MM.1S (cell line): ENCODE results near the gene ROCK1.

Experiments used
- DNase-seq: peaks from one replicate; pipeline ENCODE4 v3.0.0-alpha.2; 2015
- H2AFZ ChIP-seq: fragments of 300-600 bp; sonication (generic); 2 replicates; pipeline ENCODE4 v1.6.0; 2016; ENCODE audit warnings: antibody characterized with exemption, low read length
- H3F3A ChIP-seq: fragments of 300-600 bp; sonication (generic); 2 replicates; pipeline ENCODE4 v1.6.1; 2016; ENCODE audit warnings: mild to moderate bottlenecking, antibody characterized with exemption, low read length, moderate library complexity, mixed read lengths; ENCODE audit not compliant: insufficient read depth
- H3K27ac ChIP-seq: fragments of 300-600 bp; sonication (generic); 2 replicates; pipeline ENCODE4 v1.5.1; 2016; ENCODE audit warnings: mild to moderate bottlenecking, low read length
- H3K27me3 ChIP-seq: fragments of 300-600 bp; sonication (generic); replicated peaks from 2 replicates; pipeline ENCODE4 v1.6.0; 2016; ENCODE audit warnings: low read length; ENCODE audit not compliant: insufficient read depth
- H3K36me3 ChIP-seq: fragments of 300-600 bp; sonication (generic); replicated peaks from 2 replicates; pipeline ENCODE4 v1.6.1; 2016; ENCODE audit warnings: mild to moderate bottlenecking, low read length, mixed read lengths; ENCODE audit not compliant: insufficient read depth
- H3K4me1 ChIP-seq: fragments of 300-600 bp; sonication (generic); 2 replicates; pipeline ENCODE4 v1.6.1; 2016; ENCODE audit warnings: low read length, mixed read lengths
- H3K4me2 ChIP-seq: fragments of 300-600 bp; sonication (generic); 2 replicates; pipeline ENCODE4 v1.6.0; 2016; ENCODE audit warnings: low read depth, low read length
- H3K4me3 ChIP-seq: fragments of 300-600 bp; sonication (generic); 2 replicates; pipeline ENCODE4 v1.5.1; 2016; ENCODE audit warnings: low read length, mixed read lengths
- H3K79me2 ChIP-seq: fragments of 300-600 bp; sonication (generic); 2 replicates; pipeline ENCODE4 v1.6.1; 2016; ENCODE audit warnings: mixed run types, low read length, mixed read lengths
- H3K9ac ChIP-seq: fragments of 300-600 bp; sonication (generic); 2 replicates; pipeline ENCODE4 v1.6.1; 2016; ENCODE audit warnings: low read length, mixed read lengths
- H3K9me2 ChIP-seq: fragments of 300-600 bp; sonication (generic); replicated peaks from 2 replicates; pipeline ENCODE4 v1.6.1; 2016; ENCODE audit warnings: mild to moderate bottlenecking, low read length, mixed read lengths; ENCODE audit not compliant: insufficient read depth
- H3K9me3 ChIP-seq: fragments of 300-600 bp; sonication (generic); replicated peaks from 2 replicates; pipeline ENCODE4 v1.6.1; 2016; ENCODE audit warnings: mild to moderate bottlenecking, low read length, mixed read lengths; ENCODE audit not compliant: insufficient read depth
- H4K20me1 ChIP-seq: fragments of 300-600 bp; sonication (generic); 2 replicates; pipeline ENCODE4 v1.6.1; 2016; ENCODE audit warnings: mild to moderate bottlenecking, low read length, moderate library complexity, mixed read lengths; ENCODE audit not compliant: insufficient read depth
- CTCF ChIP-seq: fragments of 300-600 bp; sonication (generic); IDR thresholded peaks from 2 replicates; pipeline ENCODE4 v1.5.1; 2016; ENCODE audit warnings: antibody characterized with exemption, low read length, mixed read lengths
- EZH2 ChIP-seq: fragments of 300-600 bp; sonication (generic); optimal IDR thresholded peaks from 2 replicates; pipeline ENCODE3; 2017; ENCODE audit warnings: low read depth, mild to moderate bottlenecking, antibody characterized with exemption, low read length, mixed read lengths
- EZH2phosphoT487 ChIP-seq: fragments of 300-600 bp; sonication (generic); IDR thresholded peaks from 2 replicates; pipeline ENCODE4 v1.6.1; 2018; ENCODE audit warnings: antibody characterized with exemption, low read length

The ROCK1 gene

GRCh38 chr18:21100678-21101077 lies 10.9 kb downstream of the ROCK1 start:
- H3K36me3 ChIP-seq = no peaks in the 10 kb centered on the region
- peaks cover 45% of the 10 kb centered on the region for H4K20me1 ChIP-seq
- no peak overlapping the region for H2AFZ ChIP-seq
- H3K4me3 ChIP-seq = no peak overlapping the region
- 0 out of 2 replicates have a peak, but pooled peaks cover 2% of the 10 kb centered on the region for H3F3A ChIP-seq
- H3K27ac ChIP-seq = no peak overlapping the region
- H3K4me1 ChIP-seq = 0 out of 2 replicates have a peak, but pooled peaks cover 3% of the 10 kb centered on the region
- H3K79me2 ChIP-seq = peaks cover 100% of the 10 kb centered on the region
- no peak for DNase-seq
- H3K9me3 ChIP-seq = no peaks in the 10 kb centered on the region
- H3K9ac ChIP-seq = no peak overlapping the region
- H3K9me2 ChIP-seq = no peaks in the 10 kb centered on the region
- H3K27me3 ChIP-seq = no peaks in the 10 kb centered on the region
- no peak overlapping the region for H3K4me2 ChIP-seq
- no peak for TF ChIP-seq EZH2

GRCh38 chr18:21100146-21100545 lies 11.5 kb downstream of the ROCK1 start:
- H3K4me3 ChIP-seq = no peak overlapping the region
- no peak overlapping the region for H3K9ac ChIP-seq
- H3K36me3 ChIP-seq = no peaks in the 10 kb centered on the region
- no peaks in the 10 kb centered on the region for H3K9me2 ChIP-seq
- no peaks in the 10 kb centered on the region for H3K27me3 ChIP-seq
- TF ChIP-seq CTCF = no peak
- no peak overlapping the region for H3K4me2 ChIP-seq
- H4K20me1 ChIP-seq = peaks cover 40% of the 10 kb centered on the region
- H3F3A ChIP-seq = 0 out of 2 replicates have a peak, but pooled peaks cover 2% of the 10 kb centered on the region
- 0 out of 2 replicates have a peak, but pooled peaks cover 3% of the 10 kb centered on the region for H3K4me1 ChIP-seq
- no peak for DNase-seq
- no peak overlapping the region for H2AFZ ChIP-seq
- H3K27ac ChIP-seq = no peak overlapping the region
- H3K9me3 ChIP-seq = no peaks in the 10 kb centered on the region
- H3K79me2 ChIP-seq = peaks cover 100% of the 10 kb centered on the region

GRCh38 chr18:21099442-21099841 lies 12.2 kb downstream of the ROCK1 start:
- Histone ChIP-seq H3K4me3 (no peak overlapping the region), H3K36me3 (no peaks in the 10 kb centered on the region), H3K27me3 (no peaks in the 10 kb centered on the region), H3F3A (0 out of 2 replicates have a peak, but pooled peaks cover 2% of the 10 kb centered on the region), H3K4me1 (0 out of 2 replicates have a peak, but pooled peaks cover 3% of the 10 kb centered on the region), H3K79me2 (peaks cover 100% of the 10 kb centered on the region), H3K9ac (no peak overlapping the region), H2AFZ (no peak overlapping the region), H3K9me2 (no peaks in the 10 kb centered on the region), H3K9me3 (no peaks in the 10 kb centered on the region), H3K27ac (no peak overlapping the region), H3K4me2 (no peak overlapping the region), H4K20me1 (peaks cover 34% of the 10 kb centered on the region; the same call in 1 of the 2 replicates)
- TF ChIP-seq EZH2phosphoT487 (no peak), CTCF (no peak), EZH2 (no peak)
- no peak for DNase-seq

- no peaks in the 10 kb centered on the region for H3K27me3 ChIP-seq
- H3K9me2 ChIP-seq = no peaks in the 10 kb centered on the region
- H3K4me1 ChIP-seq = 0 out of 2 replicates have a peak, but pooled peaks cover 3% of the 10 kb centered on the region
- H3K9ac ChIP-seq = no peak overlapping the region
- DNase-seq = no peak
- no peak overlapping the region for H2AFZ ChIP-seq
- peaks cover 100% of the 10 kb centered on the region for H3K79me2 ChIP-seq
- no peaks in the 10 kb centered on the region for H3K9me3 ChIP-seq
- H3K4me3 ChIP-seq = no peak overlapping the region
- H4K20me1 ChIP-seq = peaks cover 15% of the 10 kb centered on the region; the same call in 1 of the 2 replicates
- 0 out of 2 replicates have a peak, but pooled peaks cover 2% of the 10 kb centered on the region for H3F3A ChIP-seq
- H3K4me2 ChIP-seq = no peak overlapping the region
- H3K36me3 ChIP-seq = no peaks in the 10 kb centered on the region
- no peak overlapping the region for H3K27ac ChIP-seq
- TF ChIP-seq EZH2phosphoT487 (no peak), EZH2 (no peak), CTCF (no peak)
Observed at GRCh38 chr18:21096760-21097159, 14.9 kb downstream of the ROCK1 start.
